Tibial nerve (tissue), 3 donors: ENCODE measurements around the gene SLC8A2.

ENCODE experiments used
- POLR2A ChIP-seq, 2 donors: fragments of 450-650 bp; IDR thresholded peaks; one replicate each; pipeline ENCODE4 v1.6.1; 2017; ENCODE audit warnings: antibody characterized with exemption in 2 of 2, mild to moderate bottlenecking in 2 of 2, moderate library complexity in 2 of 2
- TF ChIP-seq, protein P1 (sequence below), 5 experiments: fragments of 200-600 bp in 3 of 5; fragments of 450-650 bp in 2 of 5; sonication (generic) in 3 of 5; IDR thresholded peaks; one replicate each; pipeline ENCODE4 v1.5.1; 2016 to 2019; ENCODE audit warnings: antibody characterized with exemption in 5 of 5, mild to moderate bottlenecking in 3 of 5, moderate library complexity in 2 of 5

DNA sequence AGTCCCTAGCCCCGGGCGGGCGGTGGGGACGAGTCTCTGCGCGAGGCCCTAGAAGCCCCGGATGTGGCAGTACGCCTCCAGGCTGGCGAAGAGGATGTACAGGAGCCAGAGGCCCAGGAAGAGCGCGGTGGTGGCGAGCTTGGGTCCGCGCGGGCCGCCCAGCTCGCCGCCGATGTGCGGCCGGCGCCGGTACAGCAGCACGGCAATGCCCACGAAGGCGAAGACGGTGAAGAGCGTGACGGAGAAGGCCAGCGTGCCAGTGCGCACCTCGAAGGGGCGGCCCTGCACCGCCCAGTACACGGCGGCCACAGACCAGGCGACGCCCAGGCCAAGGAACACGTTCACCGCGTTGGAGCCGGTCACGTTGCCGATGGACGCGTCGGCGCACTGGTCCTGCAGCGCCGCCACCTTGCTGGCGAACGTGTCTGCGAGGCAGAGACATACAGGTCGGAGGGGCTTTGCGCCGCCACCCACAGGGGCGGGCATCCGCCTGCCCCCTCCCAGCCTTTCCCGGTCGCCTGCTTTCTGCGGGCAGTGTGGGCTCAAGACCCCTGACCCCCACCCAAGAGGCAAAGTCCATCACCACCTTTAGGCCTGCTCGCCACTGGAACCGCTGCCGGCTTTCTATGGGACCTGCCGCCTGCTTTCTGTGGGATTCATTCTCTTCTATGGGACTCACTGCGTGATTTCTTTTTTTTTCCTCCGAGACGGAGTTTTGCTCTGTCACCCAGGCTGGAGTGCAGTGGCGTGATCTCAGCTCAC is 41.5 kb downstream of the SLC8A2 start:
- no peak for TF ChIP-seq POLR2A (IDR thresholded peaks at IDR 0.05)
- TF ChIP-seq, protein P1, sequence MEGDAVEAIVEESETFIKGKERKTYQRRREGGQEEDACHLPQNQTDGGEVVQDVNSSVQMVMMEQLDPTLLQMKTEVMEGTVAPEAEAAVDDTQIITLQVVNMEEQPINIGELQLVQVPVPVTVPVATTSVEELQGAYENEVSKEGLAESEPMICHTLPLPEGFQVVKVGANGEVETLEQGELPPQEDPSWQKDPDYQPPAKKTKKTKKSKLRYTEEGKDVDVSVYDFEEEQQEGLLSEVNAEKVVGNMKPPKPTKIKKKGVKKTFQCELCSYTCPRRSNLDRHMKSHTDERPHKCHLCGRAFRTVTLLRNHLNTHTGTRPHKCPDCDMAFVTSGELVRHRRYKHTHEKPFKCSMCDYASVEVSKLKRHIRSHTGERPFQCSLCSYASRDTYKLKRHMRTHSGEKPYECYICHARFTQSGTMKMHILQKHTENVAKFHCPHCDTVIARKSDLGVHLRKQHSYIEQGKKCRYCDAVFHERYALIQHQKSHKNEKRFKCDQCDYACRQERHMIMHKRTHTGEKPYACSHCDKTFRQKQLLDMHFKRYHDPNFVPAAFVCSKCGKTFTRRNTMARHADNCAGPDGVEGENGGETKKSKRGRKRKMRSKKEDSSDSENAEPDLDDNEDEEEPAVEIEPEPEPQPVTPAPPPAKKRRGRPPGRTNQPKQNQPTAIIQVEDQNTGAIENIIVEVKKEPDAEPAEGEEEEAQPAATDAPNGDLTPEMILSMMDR (IDR thresholded peaks at IDR 0.05), result peak in 4 of 5 experiments; percentile 13 to 69 (median 46)
